MCF 10A (cell line): ENCODE measurements around the gene SOX13. TPM values are rescaled to one million over a fixed set of nuclear protein-coding genes. Genes with fewer than 3 reads are reported as not detected.
A peak's percentile ranks its signal among the peaks of the same experiment; 100 is the strongest.

Source experiments
- BruUV-seq: library from RNA; stranded (reverse); fragments of 400-500 nt; replicated peaks from 2 replicates; lab custom pipeline; 2021; lab: Mats Ljungman, UMichigan
- CTCF ChIA-PET: fragments of 300-600 bp; sonication (Branson Sonifier 250); formaldehyde crosslinking; extraction: SDS; loops from one replicate; lab custom pipeline; 2021; ENCODE audit warnings: antibody characterized with exemption, inconsistent platforms; lab: Yijun Ruan, JAX
- POLR2A ChIA-PET: fragments of 300-600, 350-650 bp; sonication (Branson Sonifier 250); formaldehyde crosslinking; extraction: SDS; loops from one replicate; lab custom pipeline; 2020; ENCODE audit warnings: antibody characterized with exemption, inconsistent platforms; lab: Yijun Ruan, JAX
- DNase-seq: peaks from one replicate; pipeline ENCODE4 v3.0.0-alpha.2; 2018; ENCODE audit not compliant: unreplicated experiment
- H3K27ac Mint-ChIP-seq: one replicate; pipeline ENCODE4 v1.8.0; 2022; ENCODE audit warnings: mild to moderate bottlenecking, low read depth, mixed read lengths; ENCODE audit not compliant: unreplicated experiment
- H3K27me3 Mint-ChIP-seq: one replicate; pipeline ENCODE4 v1.8.0; 2022; ENCODE audit warnings: mixed read lengths; ENCODE audit not compliant: insufficient read depth, unreplicated experiment
- H3K36me3 Mint-ChIP-seq: one replicate; pipeline ENCODE4 v1.8.0; 2022; ENCODE audit warnings: mild to moderate bottlenecking, moderate library complexity, mixed read lengths; ENCODE audit not compliant: insufficient read depth, unreplicated experiment
- H3K4me1 Mint-ChIP-seq: one replicate; pipeline ENCODE4 v1.8.0; 2022; ENCODE audit warnings: mixed read lengths; ENCODE audit not compliant: insufficient read depth, unreplicated experiment
- H3K4me3 Mint-ChIP-seq: one replicate; pipeline ENCODE4 v1.8.0; 2022; ENCODE audit warnings: mild to moderate bottlenecking, moderate library complexity, mixed read lengths; ENCODE audit not compliant: unreplicated experiment
- H3K9me3 Mint-ChIP-seq: one replicate; pipeline ENCODE4 v1.8.0; 2022; ENCODE audit warnings: mixed read lengths; ENCODE audit not compliant: unreplicated experiment
- intact Hi-C: fragments of 100-400 bp; cut with micrococcal nuclease; formaldehyde crosslinking; loops from 2 replicates; pipeline ENCODE4 v1.14.1; 2022
- total RNA-seq: library from RNA; stranded (reverse); gene quantifications from 2 replicates; pipeline ENCODE4 v1.2.3, GENCODE V29; 2022
- TF ChIP-seq, protein P1 (sequence below): fragments of 200-600 bp; IDR thresholded peaks from one replicate; pipeline ENCODE4 v1.8.0; 2022; ENCODE audit warnings: antibody characterized with exemption, mild to moderate bottlenecking; ENCODE audit not compliant: unreplicated experiment

The SOX13 gene
- total RNA-seq, 1 experiment from 2014 or later = 32.8 TPM

DNA sequence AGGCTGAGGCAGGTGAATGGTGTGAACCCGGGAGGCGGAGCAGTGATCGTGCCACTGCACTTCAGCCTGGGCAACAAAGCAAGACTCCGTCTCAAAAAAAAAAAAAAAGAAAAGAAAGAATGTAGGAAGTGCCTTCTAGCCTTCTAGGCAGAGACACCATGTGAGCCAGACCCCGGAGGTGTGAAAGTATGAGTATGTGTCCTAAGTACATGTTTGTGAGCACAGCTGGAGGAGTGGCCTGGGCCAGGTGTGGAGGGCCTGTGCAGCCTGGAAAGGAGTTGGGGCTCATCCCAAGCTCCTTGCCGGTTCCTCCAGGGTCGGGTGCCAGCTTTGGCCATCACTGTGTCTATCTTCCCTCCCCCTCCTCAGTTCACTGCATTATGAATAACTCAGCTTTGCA, 13.0 kb downstream of the SOX13 start:
- Mint-ChIP-seq H3K4me1 (peaks cover 50% of the 10 kb centered on the region), H3K4me3 (no peak overlapping the region), H3K9me3 (no peaks in the 10 kb centered on the region), H3K27ac (no peak overlapping the region), H3K36me3 (peaks cover 6% of the 10 kb centered on the region), H3K27me3 (no peaks in the 10 kb centered on the region)
- no peak for DNase-seq
- CTCF ChIA-PET = interaction anchor here (0.6 to 1.8 kb wide), 7 partner anchors 9 to 215 kb away, joined by 3 to 7 read pairs (median 3); no protein-coding TSS in a partner anchor
- POLR2A ChIA-PET = interaction anchor here (1.2 to 1.3 kb wide), 2 partner anchors 12 to 215 kb away, joined by 3 to 5 read pairs; no protein-coding TSS in a partner anchor
- intact Hi-C loops = no loop called here
- BruUV-seq = no TSS peak
- TF ChIP-seq, protein P1, sequence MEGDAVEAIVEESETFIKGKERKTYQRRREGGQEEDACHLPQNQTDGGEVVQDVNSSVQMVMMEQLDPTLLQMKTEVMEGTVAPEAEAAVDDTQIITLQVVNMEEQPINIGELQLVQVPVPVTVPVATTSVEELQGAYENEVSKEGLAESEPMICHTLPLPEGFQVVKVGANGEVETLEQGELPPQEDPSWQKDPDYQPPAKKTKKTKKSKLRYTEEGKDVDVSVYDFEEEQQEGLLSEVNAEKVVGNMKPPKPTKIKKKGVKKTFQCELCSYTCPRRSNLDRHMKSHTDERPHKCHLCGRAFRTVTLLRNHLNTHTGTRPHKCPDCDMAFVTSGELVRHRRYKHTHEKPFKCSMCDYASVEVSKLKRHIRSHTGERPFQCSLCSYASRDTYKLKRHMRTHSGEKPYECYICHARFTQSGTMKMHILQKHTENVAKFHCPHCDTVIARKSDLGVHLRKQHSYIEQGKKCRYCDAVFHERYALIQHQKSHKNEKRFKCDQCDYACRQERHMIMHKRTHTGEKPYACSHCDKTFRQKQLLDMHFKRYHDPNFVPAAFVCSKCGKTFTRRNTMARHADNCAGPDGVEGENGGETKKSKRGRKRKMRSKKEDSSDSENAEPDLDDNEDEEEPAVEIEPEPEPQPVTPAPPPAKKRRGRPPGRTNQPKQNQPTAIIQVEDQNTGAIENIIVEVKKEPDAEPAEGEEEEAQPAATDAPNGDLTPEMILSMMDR = no peak

DNA sequence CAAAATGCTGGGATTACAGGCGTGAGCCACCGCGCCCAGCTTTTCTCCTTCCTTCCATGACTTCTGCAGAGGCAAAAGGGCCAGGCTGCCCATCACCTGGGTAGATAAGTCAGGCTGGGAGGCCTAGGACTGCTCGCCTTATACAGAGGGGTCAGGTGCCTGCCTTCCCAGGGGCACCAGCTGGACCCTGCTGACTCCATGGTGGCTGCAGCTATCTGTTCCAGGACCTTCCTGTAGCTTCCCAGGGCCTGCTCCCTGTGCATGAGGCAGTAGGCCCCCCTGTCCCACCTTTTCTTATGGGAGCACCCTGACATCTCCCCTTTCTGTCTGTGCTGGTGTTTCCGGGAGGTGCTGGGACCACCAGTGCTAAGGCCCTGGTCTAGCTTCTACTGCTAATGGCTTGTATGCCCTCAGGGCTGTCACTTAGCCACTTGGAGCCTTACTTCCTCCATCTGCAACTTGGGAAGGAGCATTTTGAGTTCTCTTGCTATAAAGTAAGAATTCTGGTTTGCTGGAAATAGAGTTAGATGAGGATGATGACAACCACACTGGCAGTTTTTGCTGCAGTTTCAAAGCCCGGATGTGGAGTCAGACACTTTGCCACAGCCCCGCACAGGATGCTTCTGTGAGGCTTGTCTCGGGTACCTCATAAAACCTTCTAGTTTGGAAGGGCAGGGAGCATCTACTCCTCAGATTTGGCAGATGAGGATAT, 14.4 kb downstream of the SOX13 start:
- BruUV-seq = no TSS peak
- H3K27me3 Mint-ChIP-seq = no peaks in the 10 kb centered on the region
- ChIA-PET CTCF (interaction anchor here (0.6 to 1.8 kb wide), 4 partner anchors 9 to 582 kb away, joined by 3 to 7 read pairs (median 3); no protein-coding TSS in a partner anchor), POLR2A (interaction anchor here (0.6 to 1.3 kb wide), 4 partner anchors 14 to 216 kb away, joined by 3 to 5 read pairs (median 3); no protein-coding TSS in a partner anchor)
- TF ChIP-seq, protein P1 = no peak
- H3K9me3 Mint-ChIP-seq = no peaks in the 10 kb centered on the region
- peaks cover 45% of the 10 kb centered on the region for H3K4me1 Mint-ChIP-seq
- intact Hi-C loops = no loop called here
- no peak overlapping the region for H3K27ac Mint-ChIP-seq
- H3K36me3 Mint-ChIP-seq = peaks cover 6% of the 10 kb centered on the region
- no peak for DNase-seq
- no peak overlapping the region for H3K4me3 Mint-ChIP-seq

DNA sequence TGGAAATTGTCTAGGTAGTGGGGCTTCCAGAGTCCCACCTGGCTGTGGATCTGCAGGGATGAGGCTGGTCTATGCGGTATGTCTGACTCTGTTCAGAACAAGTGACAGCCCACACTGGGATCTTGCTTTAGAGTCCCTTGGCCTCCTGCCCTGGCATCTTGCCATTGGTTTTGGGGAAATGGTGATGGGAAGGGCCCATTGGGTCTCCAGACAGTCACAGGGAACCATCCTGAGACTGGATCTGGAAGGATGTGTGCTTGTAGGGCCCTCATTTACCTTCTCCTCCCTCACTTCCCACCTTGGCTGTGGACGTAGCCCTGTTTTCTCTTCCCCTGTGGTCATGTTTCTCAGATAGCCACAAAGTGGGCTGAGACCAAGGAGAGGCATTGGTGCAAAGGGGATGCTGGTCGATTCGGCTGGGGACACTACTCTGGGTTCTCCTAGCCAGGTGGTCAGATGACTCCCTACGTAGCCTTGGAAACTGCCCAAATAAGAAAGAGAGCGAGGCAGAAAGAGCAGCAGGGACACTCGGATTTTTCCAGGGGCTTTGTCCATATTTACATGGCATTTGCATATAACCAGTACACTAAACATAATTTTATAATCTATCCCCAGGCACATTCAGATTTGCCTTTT, 15.1 kb downstream of the SOX13 start:
- ChIA-PET CTCF (interaction anchor here (2.0 kb wide), 1 partner anchor 41 kb away, joined by 8 read pairs; no protein-coding TSS in a partner anchor), POLR2A (no interaction called here)
- TF ChIP-seq, protein P1 = no peak
- Mint-ChIP-seq H3K27me3 (no peaks in the 10 kb centered on the region), H3K27ac (peak overlapping the region; percentile 81), H3K36me3 (peaks cover 6% of the 10 kb centered on the region), H3K4me3 (no peak overlapping the region), H3K9me3 (no peaks in the 10 kb centered on the region), H3K4me1 (peaks cover 50% of the 10 kb centered on the region)
- BruUV-seq = no TSS peak
- intact Hi-C loops = no loop called here
- peak; percentile 35 for DNase-seq

DNA sequence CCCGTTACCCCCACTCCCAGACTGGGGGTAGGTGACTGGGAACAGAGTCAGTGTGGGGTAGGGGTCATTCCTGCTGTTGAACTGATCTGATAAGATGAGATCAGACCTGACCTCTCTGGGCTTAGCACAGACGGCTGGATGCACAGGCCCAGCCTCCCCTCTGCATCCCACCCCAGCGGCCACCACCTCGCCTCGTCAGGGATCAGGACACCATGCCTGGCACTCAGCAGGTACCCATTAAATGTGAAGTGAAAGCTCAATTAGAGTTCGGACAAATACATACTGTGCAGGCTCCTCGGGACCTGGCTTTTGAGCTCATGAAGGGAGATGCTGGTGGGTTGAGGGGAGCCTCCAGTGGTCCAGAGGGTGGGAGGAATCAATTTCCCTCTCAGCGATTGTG, 15.7 kb downstream of the SOX13 start:
- Mint-ChIP-seq H3K36me3 (peaks cover 6% of the 10 kb centered on the region), H3K9me3 (no peaks in the 10 kb centered on the region), H3K4me3 (no peak overlapping the region), H3K27me3 (no peaks in the 10 kb centered on the region), H3K27ac (peak overlapping the region; percentile 81), H3K4me1 (peaks cover 49% of the 10 kb centered on the region)
- ChIA-PET POLR2A (interaction anchor here (2.0 kb wide), 1 partner anchor 15 kb away, joined by 16 read pairs; the partner anchor contains the start of gene SOX13), CTCF (interaction anchor here (1.0 to 2.0 kb wide), 2 partner anchors 41 to 217 kb away, joined by 3 to 8 read pairs; no protein-coding TSS in a partner anchor)
- BruUV-seq = no TSS peak
- intact Hi-C loops = no loop called here
- TF ChIP-seq, protein P1 = no peak
- DNase-seq = no peak
